GM12878 (cell line): ENCODE measurements around the gene GGT5.
"Not testable (repeated sequence)": the region's sequence is repeated elsewhere in the genome, so short reads cannot be mapped to it uniquely, and the experiment has no call there.

ENCODE experiments used
- ESRRA ChIP-seq: IDR thresholded peaks from 2 replicates; pipeline ENCODE4 v1.6.1; 2012; ENCODE audit warnings: mild to moderate bottlenecking, low read length, improper control_type of control experiment
- NFIC ChIP-seq: IDR thresholded peaks from 2 replicates; pipeline ENCODE4 v1.6.1; 2012; ENCODE audit warnings: low read depth, mild to moderate bottlenecking, inconsistent platforms, low read length, moderate library complexity
- RUNX3 ChIP-seq: IDR thresholded peaks from 2 replicates; pipeline ENCODE4 v1.6.1; 2012; ENCODE audit warnings: low read length, inconsistent platforms
- SP1 ChIP-seq: IDR thresholded peaks from one replicate; pipeline ENCODE4 v1.6.1; 2011; ENCODE audit warnings: low read depth, low read length
- TF ChIP-seq, protein P1 (sequence below): IDR thresholded peaks from 2 replicates; pipeline ENCODE4 v1.6.1; 2012; ENCODE audit warnings: mild to moderate bottlenecking, low read depth, low read length
- TF ChIP-seq, protein P2 (sequence below): fragments of 450-650 bp; IDR thresholded peaks from 2 replicates; pipeline ENCODE4 v1.6.1; 2017; ENCODE audit warnings: mild to moderate bottlenecking

DNA sequence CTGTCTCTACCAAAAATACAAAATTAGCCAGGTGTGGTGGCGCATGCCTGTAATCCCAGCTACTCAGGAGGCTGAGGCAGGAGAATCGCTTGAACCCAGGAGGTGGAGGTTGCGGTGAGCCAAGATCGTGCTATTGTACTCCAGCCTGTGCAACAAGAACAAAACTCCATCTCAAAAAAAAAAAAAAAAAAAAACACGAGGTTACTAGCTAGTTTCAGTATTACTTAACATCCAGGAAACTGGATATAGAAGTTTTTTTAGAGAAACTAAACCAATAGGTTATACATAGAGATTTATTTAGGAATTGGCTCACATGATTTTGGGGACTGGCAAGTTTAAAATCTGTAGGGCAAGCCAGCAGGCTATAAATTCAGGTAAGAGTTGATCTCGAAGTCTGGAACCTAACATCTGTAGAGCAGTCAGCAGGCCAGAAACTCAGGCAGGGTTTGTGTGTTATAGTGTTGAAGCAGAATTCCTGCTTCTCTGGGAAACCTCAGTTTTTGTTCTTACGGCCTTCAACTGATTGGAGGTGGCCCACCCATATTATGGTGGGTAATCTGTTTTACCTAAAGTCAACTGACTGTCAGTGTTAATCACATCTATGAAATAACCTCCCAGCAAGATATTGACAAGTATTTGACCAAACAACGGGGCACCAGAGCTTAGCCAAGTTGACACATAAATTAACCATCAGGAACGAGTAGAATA, 3.7 kb downstream of the GGT5 start:
- not testable (repeated sequence) for TF ChIP-seq ESRRA, RUNX3, NFIC, SP1
- TF ChIP-seq, protein P1, sequence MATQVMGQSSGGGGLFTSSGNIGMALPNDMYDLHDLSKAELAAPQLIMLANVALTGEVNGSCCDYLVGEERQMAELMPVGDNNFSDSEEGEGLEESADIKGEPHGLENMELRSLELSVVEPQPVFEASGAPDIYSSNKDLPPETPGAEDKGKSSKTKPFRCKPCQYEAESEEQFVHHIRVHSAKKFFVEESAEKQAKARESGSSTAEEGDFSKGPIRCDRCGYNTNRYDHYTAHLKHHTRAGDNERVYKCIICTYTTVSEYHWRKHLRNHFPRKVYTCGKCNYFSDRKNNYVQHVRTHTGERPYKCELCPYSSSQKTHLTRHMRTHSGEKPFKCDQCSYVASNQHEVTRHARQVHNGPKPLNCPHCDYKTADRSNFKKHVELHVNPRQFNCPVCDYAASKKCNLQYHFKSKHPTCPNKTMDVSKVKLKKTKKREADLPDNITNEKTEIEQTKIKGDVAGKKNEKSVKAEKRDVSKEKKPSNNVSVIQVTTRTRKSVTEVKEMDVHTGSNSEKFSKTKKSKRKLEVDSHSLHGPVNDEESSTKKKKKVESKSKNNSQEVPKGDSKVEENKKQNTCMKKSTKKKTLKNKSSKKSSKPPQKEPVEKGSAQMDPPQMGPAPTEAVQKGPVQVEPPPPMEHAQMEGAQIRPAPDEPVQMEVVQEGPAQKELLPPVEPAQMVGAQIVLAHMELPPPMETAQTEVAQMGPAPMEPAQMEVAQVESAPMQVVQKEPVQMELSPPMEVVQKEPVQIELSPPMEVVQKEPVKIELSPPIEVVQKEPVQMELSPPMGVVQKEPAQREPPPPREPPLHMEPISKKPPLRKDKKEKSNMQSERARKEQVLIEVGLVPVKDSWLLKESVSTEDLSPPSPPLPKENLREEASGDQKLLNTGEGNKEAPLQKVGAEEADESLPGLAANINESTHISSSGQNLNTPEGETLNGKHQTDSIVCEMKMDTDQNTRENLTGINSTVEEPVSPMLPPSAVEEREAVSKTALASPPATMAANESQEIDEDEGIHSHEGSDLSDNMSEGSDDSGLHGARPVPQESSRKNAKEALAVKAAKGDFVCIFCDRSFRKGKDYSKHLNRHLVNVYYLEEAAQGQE, result not testable (repeated sequence)
- TF ChIP-seq, protein P2, sequence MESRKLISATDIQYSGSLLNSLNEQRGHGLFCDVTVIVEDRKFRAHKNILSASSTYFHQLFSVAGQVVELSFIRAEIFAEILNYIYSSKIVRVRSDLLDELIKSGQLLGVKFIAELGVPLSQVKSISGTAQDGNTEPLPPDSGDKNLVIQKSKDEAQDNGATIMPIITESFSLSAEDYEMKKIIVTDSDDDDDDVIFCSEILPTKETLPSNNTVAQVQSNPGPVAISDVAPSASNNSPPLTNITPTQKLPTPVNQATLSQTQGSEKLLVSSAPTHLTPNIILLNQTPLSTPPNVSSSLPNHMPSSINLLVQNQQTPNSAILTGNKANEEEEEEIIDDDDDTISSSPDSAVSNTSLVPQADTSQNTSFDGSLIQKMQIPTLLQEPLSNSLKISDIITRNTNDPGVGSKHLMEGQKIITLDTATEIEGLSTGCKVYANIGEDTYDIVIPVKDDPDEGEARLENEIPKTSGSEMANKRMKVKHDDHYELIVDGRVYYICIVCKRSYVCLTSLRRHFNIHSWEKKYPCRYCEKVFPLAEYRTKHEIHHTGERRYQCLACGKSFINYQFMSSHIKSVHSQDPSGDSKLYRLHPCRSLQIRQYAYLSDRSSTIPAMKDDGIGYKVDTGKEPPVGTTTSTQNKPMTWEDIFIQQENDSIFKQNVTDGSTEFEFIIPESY, result not testable (repeated sequence)
